Ishikawa (cell line): ENCODE data around the gene SIGLEC1.

ENCODE experiments used
- CEBPB ChIP-seq: IDR thresholded peaks from 2 replicates; pipeline ENCODE4 v1.6.1; 2012
- CREB1 ChIP-seq: IDR thresholded peaks from 2 replicates; pipeline ENCODE4 v1.6.1; 2012; ENCODE audit warnings: low read depth
- EGR1 ChIP-seq: IDR thresholded peaks from 2 replicates; pipeline ENCODE4 v1.6.1; 2012
- EP300 ChIP-seq: IDR thresholded peaks from 2 replicates; pipeline ENCODE4 v1.6.1; 2012; ENCODE audit warnings: borderline replicate concordance
- FOXM1 ChIP-seq: IDR thresholded peaks from 2 replicates; pipeline ENCODE4 v1.6.1; 2012; ENCODE audit warnings: low read depth, borderline replicate concordance
- NFIC ChIP-seq: IDR thresholded peaks from 2 replicates; pipeline ENCODE4 v1.6.1; 2012
- RAD21 ChIP-seq: IDR thresholded peaks from 2 replicates; pipeline ENCODE4 v1.6.1; 2012; ENCODE audit warnings: low read depth
- TAF1 ChIP-seq: IDR thresholded peaks from 2 replicates; pipeline ENCODE4 v1.6.1; 2012; ENCODE audit warnings: low read depth, mild to moderate bottlenecking
- TCF12 ChIP-seq: IDR thresholded peaks from 2 replicates; pipeline ENCODE4 v1.6.1; 2012; ENCODE audit warnings: low read depth
- TEAD4 ChIP-seq: IDR thresholded peaks from 2 replicates; pipeline ENCODE4 v1.6.1; 2012
- YY1 ChIP-seq: IDR thresholded peaks from 2 replicates; pipeline ENCODE4 v1.6.1; 2012; ENCODE audit warnings: low read depth
- ZBTB7A ChIP-seq: IDR thresholded peaks from 2 replicates; pipeline ENCODE4 v1.6.1; 2012; ENCODE audit warnings: low read depth
- TF ChIP-seq, protein P1 (sequence below): IDR thresholded peaks from 2 replicates; pipeline ENCODE4 v1.6.1; 2012
- TF ChIP-seq, protein P2 (sequence below): IDR thresholded peaks from 2 replicates; pipeline ENCODE4 v1.6.1; 2012
- TF ChIP-seq, protein P3 (sequence below): IDR thresholded peaks from 2 replicates; pipeline ENCODE4 v1.6.1; 2012; ENCODE audit warnings: low read depth, mild to moderate bottlenecking

Gene SIGLEC1

DNA sequence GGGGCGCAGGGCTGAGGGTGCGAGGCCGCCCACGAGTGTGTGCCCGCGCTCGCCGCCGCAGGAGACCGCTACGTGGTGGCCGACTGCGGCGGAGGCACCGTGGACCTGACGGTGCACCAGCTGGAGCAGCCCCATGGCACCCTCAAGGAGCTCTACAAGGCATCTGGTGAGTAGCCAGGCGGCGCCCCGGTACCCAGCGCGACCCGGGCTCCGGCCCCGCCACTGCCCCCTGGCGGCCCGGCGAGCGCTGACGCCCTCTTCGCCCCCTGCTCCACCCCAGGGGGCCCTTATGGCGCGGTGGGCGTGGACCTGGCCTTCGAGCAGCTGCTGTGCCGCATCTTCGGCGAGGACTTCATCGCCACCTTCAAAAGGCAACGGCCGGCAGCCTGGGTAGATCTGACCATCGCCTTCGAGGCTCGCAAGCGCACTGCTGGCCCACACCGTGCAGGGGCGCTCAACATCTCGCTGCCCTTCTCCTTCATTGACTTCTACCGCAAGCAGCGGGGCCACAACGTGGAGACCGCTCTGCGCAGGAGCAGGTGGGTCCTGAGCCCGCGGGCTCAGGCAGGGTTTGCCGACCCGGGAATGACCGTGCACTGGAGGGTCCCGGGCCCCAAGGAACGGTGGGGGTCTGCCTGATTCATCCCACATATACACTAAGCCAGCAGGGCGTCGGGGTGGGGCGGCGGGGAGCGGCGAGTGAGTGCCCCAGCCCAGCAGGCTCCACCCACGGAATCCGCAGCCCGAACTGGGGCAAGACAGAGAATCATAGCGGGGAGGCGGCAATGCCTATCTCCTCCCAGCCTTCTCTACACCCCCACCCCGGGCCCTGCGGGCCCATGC is 37.5 kb upstream of the SIGLEC1 start:
- TF ChIP-seq RAD21: peak; percentile 48; the same call in 1 of the 2 replicates
- TF ChIP-seq FOXM1: no peak
- TF ChIP-seq YY1: peak; percentile 65
- TF ChIP-seq, protein P1, sequence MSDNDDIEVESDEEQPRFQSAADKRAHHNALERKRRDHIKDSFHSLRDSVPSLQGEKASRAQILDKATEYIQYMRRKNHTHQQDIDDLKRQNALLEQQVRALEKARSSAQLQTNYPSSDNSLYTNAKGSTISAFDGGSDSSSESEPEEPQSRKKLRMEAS: peak; percentile 80
- no peak for TF ChIP-seq CREB1
- no peak for TF ChIP-seq TEAD4
- peak; percentile 64; the same call in 1 of the 2 replicates for TF ChIP-seq ZBTB7A
- no peak for TF ChIP-seq TAF1
- TF ChIP-seq, protein P2, sequence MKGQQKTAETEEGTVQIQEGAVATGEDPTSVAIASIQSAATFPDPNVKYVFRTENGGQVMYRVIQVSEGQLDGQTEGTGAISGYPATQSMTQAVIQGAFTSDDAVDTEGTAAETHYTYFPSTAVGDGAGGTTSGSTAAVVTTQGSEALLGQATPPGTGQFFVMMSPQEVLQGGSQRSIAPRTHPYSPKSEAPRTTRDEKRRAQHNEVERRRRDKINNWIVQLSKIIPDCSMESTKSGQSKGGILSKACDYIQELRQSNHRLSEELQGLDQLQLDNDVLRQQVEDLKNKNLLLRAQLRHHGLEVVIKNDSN: no peak
- TF ChIP-seq EGR1: no peak
- no peak for TF ChIP-seq TCF12
- no peak for TF ChIP-seq CEBPB

DNA sequence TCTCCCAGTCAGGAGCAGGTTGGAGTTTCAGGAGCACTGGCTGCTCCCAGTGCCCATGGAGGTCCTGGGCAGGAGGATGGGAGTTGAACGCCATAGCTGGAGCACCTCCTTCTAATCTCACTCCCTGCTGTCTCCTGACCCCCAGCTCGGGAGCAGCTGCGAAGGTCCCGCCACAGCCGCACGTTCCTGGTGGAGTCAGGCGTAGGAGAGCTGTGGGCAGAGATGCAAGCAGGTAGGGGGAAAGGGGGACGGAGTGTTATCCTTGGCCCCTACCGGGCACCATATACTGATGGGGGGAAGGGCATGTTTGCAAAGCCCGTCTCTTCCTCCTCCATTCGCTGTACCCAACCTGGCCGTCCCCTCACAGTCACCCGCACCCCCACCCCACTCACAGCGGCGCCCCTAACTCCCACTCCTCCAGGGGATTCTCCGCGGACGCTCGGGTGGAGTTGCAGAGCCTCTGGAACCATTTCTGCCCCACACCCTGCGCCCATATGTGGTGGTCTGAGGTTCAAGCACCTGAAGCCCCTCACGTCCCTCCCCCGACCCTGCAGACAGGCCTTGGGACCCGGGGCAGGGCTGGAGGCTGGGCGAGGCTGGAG is 36.8 kb upstream of the SIGLEC1 start:
- TF ChIP-seq CREB1 (no peak), FOXM1 (no peak), EP300 (no peak), TEAD4 (no peak), CEBPB (no peak), TCF12 (no peak), RAD21 (no peak), TAF1 (no peak)
- TF ChIP-seq, protein P2: no peak
- TF ChIP-seq, protein P1: no peak

DNA sequence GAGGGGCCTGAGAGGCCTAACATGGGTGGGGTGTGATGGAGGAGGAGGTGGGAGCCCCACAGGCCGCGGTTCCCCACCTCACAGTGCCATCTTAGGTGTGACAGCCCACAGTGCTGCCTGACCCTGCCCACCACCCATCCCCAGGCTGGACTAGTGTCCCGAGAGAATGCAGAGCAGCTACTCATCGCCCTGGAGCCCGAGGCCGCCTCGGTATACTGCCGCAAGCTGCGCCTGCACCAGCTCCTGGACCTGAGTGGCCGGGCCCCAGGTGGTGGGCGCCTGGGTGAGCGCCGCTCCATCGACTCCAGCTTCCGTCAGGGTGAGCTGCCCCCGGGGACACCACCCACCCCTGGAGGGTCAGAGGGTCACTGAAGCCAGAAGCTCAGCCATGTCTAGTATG is 35.7 kb upstream of the SIGLEC1 start:
- TF ChIP-seq TEAD4 (no peak), EP300 (no peak), RAD21 (no peak), FOXM1 (no peak), NFIC (no peak), CREB1 (no peak), EGR1 (no peak), TCF12 (no peak), ZBTB7A (no peak), CEBPB (no peak), YY1 (no peak), TAF1 (no peak)
- TF ChIP-seq, protein P1: no peak
- TF ChIP-seq, protein P3, sequence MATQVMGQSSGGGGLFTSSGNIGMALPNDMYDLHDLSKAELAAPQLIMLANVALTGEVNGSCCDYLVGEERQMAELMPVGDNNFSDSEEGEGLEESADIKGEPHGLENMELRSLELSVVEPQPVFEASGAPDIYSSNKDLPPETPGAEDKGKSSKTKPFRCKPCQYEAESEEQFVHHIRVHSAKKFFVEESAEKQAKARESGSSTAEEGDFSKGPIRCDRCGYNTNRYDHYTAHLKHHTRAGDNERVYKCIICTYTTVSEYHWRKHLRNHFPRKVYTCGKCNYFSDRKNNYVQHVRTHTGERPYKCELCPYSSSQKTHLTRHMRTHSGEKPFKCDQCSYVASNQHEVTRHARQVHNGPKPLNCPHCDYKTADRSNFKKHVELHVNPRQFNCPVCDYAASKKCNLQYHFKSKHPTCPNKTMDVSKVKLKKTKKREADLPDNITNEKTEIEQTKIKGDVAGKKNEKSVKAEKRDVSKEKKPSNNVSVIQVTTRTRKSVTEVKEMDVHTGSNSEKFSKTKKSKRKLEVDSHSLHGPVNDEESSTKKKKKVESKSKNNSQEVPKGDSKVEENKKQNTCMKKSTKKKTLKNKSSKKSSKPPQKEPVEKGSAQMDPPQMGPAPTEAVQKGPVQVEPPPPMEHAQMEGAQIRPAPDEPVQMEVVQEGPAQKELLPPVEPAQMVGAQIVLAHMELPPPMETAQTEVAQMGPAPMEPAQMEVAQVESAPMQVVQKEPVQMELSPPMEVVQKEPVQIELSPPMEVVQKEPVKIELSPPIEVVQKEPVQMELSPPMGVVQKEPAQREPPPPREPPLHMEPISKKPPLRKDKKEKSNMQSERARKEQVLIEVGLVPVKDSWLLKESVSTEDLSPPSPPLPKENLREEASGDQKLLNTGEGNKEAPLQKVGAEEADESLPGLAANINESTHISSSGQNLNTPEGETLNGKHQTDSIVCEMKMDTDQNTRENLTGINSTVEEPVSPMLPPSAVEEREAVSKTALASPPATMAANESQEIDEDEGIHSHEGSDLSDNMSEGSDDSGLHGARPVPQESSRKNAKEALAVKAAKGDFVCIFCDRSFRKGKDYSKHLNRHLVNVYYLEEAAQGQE: no peak
- TF ChIP-seq, protein P2: no peak

DNA sequence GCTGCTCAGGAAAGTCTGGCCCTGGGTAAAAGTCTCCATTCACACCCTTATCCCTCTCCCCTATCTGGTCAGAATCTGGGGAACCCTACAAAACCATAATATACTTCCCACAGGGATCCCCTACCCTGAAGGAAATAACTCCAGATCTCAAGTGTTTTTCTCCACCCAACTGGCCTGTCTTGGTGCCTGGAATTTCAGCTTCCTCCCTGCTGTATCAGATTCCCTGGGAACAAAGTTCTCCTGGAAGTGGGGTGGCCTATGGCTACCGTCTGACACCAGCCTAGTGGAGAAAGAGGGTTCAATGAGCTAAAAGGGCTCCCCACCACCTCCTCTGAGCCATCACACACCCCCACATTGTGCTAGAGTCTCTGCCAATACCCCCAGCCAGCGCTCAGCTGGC is 35.1 kb upstream of the SIGLEC1 start:
- TF ChIP-seq, protein P2: no peak
- TF ChIP-seq EGR1 (no peak), CREB1 (no peak), NFIC (no peak), CEBPB (no peak), TCF12 (no peak), YY1 (no peak), TEAD4 (no peak), FOXM1 (no peak), EP300 (no peak), ZBTB7A (no peak), RAD21 (no peak), TAF1 (no peak)
- TF ChIP-seq, protein P1: no peak
- TF ChIP-seq, protein P3: no peak
